HepG2 (cell line): ENCODE data around the gene ABHD15. TPM values are rescaled to one million over a fixed set of nuclear protein-coding genes. Genes with fewer than 3 reads are reported as not detected.

ENCODE experiments used
- CBFB ChIP-seq: sonication (generic); formaldehyde crosslinking; IDR thresholded peaks from 2 replicates; pipeline ENCODE4 v1.4.0; 2020; ENCODE audit warnings: missing genetic modification reagents
- DBP ChIP-seq: sonication (generic); formaldehyde crosslinking; IDR thresholded peaks from 2 replicates; pipeline ENCODE4 v1.4.0; 2020; ENCODE audit warnings: missing genetic modification reagents; ENCODE audit errors: not compliant biosample characterization
- ERF ChIP-seq: IDR thresholded peaks from 2 replicates; pipeline ENCODE4 v1.6.1; 2018; ENCODE audit warnings: missing biosample characterization, missing genetic modification reagents
- ETV5 ChIP-seq: IDR thresholded peaks from 2 replicates; pipeline ENCODE4 v1.6.1; 2018; ENCODE audit warnings: missing biosample characterization, missing genetic modification reagents, inconsistent platforms, borderline replicate concordance
- GMEB2 ChIP-seq: IDR thresholded peaks from 2 replicates; pipeline ENCODE4 v1.6.1; 2016; ENCODE audit warnings: missing biosample characterization, missing genetic modification reagents, low read depth
- GRHL1 ChIP-seq: sonication (generic); formaldehyde crosslinking; conservative IDR thresholded peaks from 2 replicates; pipeline ENCODE4 v1.8.0; 2022; ENCODE audit warnings: missing genetic modification reagents
- IRF2 ChIP-seq: IDR thresholded peaks from 2 replicates; pipeline ENCODE4 v1.6.1; 2018; ENCODE audit warnings: missing genetic modification reagents, missing compliant biosample characterization
- KAT2B ChIP-seq: fragments of 150-350 bp; IDR thresholded peaks from 2 replicates; pipeline ENCODE4 v1.6.1; 2014; ENCODE audit warnings: low read depth, low read length, borderline replicate concordance
- KLF16 ChIP-seq, 2 experiments: sonication (generic) in 1 of 2; formaldehyde crosslinking in 1 of 2; IDR thresholded peaks; 2 replicates each; pipeline versions ENCODE4 v1.6.1 to v1.8.0; 2016 to 2023; ENCODE audit warnings: missing genetic modification reagents in 2 of 2, missing compliant biosample characterization in 1 of 2
- MAZ ChIP-seq, 2 experiments: sonication (generic) in 1 of 2; formaldehyde crosslinking in 1 of 2; IDR thresholded peaks; 2 replicates each; pipeline versions ENCODE4 v1.5.0 to v1.6.1; 2012 to 2020; ENCODE audit warnings: low read depth in 2 of 2, mild to moderate bottlenecking in 2 of 2, borderline replicate concordance in 1 of 2, improper control_type of control experiment in 1 of 2, low read length in 1 of 2, missing genetic modification reagents in 1 of 2, moderate library complexity in 1 of 2
- MYNN ChIP-seq: sonication (generic); formaldehyde crosslinking; IDR thresholded peaks from 2 replicates; pipeline ENCODE4 v1.4.0; 2020; ENCODE audit warnings: mild to moderate bottlenecking, low read depth, missing genetic modification reagents
- PAF1 ChIP-seq: IDR thresholded peaks from 2 replicates; pipeline ENCODE4 v1.6.1; 2016; ENCODE audit warnings: missing genetic modification reagents, missing compliant biosample characterization
- PLRG1 ChIP-seq: fragments of 450-650 bp; conservative IDR thresholded peaks from 2 replicates; pipeline ENCODE4 v1.6.1; 2016
- RAD21 ChIP-seq: fragments of 450-650 bp; formaldehyde crosslinking; IDR thresholded peaks from 2 replicates; pipeline ENCODE4 v1.5.0; 2020; ENCODE audit warnings: mild to moderate bottlenecking
- SALL1 ChIP-seq: sonication (generic); formaldehyde crosslinking; IDR thresholded peaks from 2 replicates; pipeline ENCODE4 v1.8.0; 2022; ENCODE audit warnings: mild to moderate bottlenecking, missing genetic modification reagents
- TEAD3 ChIP-seq: optimal IDR thresholded peaks from 2 replicates; pipeline ENCODE3; 2016; ENCODE audit warnings: borderline replicate concordance
- ZNF138 ChIP-seq: sonication (generic); formaldehyde crosslinking; IDR thresholded peaks from 2 replicates; pipeline ENCODE4 v1.5.0; 2020; ENCODE audit warnings: mild to moderate bottlenecking, low read depth, missing genetic modification reagents
- ZNF225 ChIP-seq: sonication (generic); formaldehyde crosslinking; IDR thresholded peaks from 2 replicates; pipeline ENCODE4 v1.4.0; 2020; ENCODE audit warnings: mild to moderate bottlenecking, missing genetic modification reagents
- ZNF30 ChIP-seq: sonication (generic); formaldehyde crosslinking; IDR thresholded peaks from 2 replicates; pipeline ENCODE4 v1.5.0; 2020; ENCODE audit warnings: mild to moderate bottlenecking, missing genetic modification reagents
- ZNF556 ChIP-seq: sonication (generic); formaldehyde crosslinking; IDR thresholded peaks from 2 replicates; pipeline ENCODE4 v1.4.0; 2020; ENCODE audit warnings: mild to moderate bottlenecking, missing genetic modification reagents, borderline replicate concordance
- ZNF607 ChIP-seq: sonication (generic); formaldehyde crosslinking; IDR thresholded peaks from 2 replicates; pipeline ENCODE4 v1.5.1; 2020; ENCODE audit warnings: missing genetic modification reagents, mild to moderate bottlenecking, borderline replicate concordance
- ZNF615 ChIP-seq: sonication (generic); formaldehyde crosslinking; IDR thresholded peaks from 2 replicates; pipeline ENCODE4 v1.5.0; 2020; ENCODE audit warnings: mild to moderate bottlenecking, missing genetic modification reagents, borderline replicate concordance
- ZNF768 ChIP-seq: sonication (generic); formaldehyde crosslinking; IDR thresholded peaks from 2 replicates; pipeline ENCODE4 v1.4.0; 2020; ENCODE audit warnings: missing genetic modification reagents
- ZNF777 ChIP-seq: sonication (generic); formaldehyde crosslinking; IDR thresholded peaks from 2 replicates; pipeline ENCODE4 v1.4.0; 2020; ENCODE audit warnings: missing genetic modification reagents
- ZNF792 ChIP-seq: IDR thresholded peaks from 2 replicates; pipeline ENCODE4 v1.6.1; 2016
- ZSCAN31 ChIP-seq: sonication (generic); formaldehyde crosslinking; IDR thresholded peaks from 2 replicates; pipeline ENCODE4 v1.5.0; 2020; ENCODE audit warnings: low read depth, mild to moderate bottlenecking, missing genetic modification reagents
- polyA plus RNA-seq, 8 experiments: library from polyadenylated mRNA; depleted of rRNA in 3 of 8; stranded (reverse) in 7 of 8; unstranded in 1 of 8; fragments of >200 nt; fragmentation: Illumina TruSeq in 4 of 8; extraction: Trizol in 4 of 8; gene quantifications; 2 replicates each; pipeline versions ENCODE4 v1.2.1 to v1.2.3, GENCODE V29; 2011 to 2016; ENCODE audit warnings: low read depth in 4 of 8, missing spikeins in 1 of 8, mixed read lengths in 1 of 8; ENCODE audit not compliant: insufficient read depth in 1 of 8
- total RNA-seq, 5 experiments: library from RNA; depleted of rRNA; stranded (reverse); fragments of >200 nt; fragmentation: Illumina TruSeq; extraction: Trizol; gene quantifications; 2 replicates each; pipeline ENCODE4 v1.2.3, GENCODE V29; 2016; ENCODE audit warnings: low read depth in 1 of 5
- TF ChIP-seq, protein P1 (sequence below), 2 experiments: fragments of 450-650 bp in 1 of 2; sonication (generic) in 1 of 2; formaldehyde crosslinking; IDR thresholded peaks; 2 replicates each; pipeline versions ENCODE4 v1.5.0 to v1.8.0; 2020 to 2022; ENCODE audit warnings: mild to moderate bottlenecking in 1 of 2, missing genetic modification reagents in 1 of 2

ABHD15 gene
- total and polyA plus RNA-seq, 2 of the 13 experiments (the other 11 are each of a cell fraction or from before 2014, with no cell fraction given), result 2.4 to 7.7 TPM

DNA sequence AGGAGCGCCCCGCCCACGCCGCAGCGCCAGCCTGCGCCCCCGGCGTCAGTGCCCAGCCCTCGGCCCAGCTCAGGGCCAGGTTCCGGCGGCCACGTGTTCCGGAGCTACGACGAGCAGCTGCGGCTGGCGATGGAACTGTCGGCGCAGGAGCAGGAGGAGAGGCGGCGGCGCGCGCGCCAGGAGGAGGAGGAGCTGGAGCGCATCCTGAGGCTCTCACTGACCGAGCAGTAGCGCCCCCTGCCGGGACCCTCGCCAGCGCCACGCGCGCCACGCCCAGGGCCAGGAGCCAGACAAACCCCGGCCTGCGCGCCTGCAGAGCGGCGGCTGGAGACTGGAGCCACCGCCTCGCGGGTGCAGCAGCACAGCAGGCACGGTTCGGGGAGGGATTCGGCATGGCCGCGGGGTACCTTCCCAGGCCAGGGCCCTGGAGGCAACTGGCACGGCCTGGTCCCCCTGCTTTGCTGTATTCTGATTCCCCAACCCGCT lies 46.6 kb upstream of the ABHD15 start (continued):
- TF ChIP-seq ETV5 (peak; percentile 55), ZNF768 (0 out of 2 replicates have a peak, but pooled peaks have one; percentile 22), PAF1 (no peak), PLRG1 (no peak), GMEB2 (CRISPR knock-in tag) (0 out of 2 replicates have a peak, but pooled peaks have one; percentile 10), SALL1 (CRISPR knock-in tag) (peak; percentile 90), ZNF777 (peak; percentile 85), CBFB (peak; percentile 60; the same call in 1 of the 2 replicates), ZNF607 (peak; percentile 84; the same call in 1 of the 2 replicates), ZNF615 (CRISPR knock-in tag) (no peak), TEAD3 (CRISPR knock-in tag) (peak; percentile 67), KLF16 (CRISPR knock-in tag; IDR thresholded peaks at IDR 0.05) (peak; percentile 33 to 76; a peak in 2 of 4 replicates), ERF (CRISPR knock-in tag) (peak; percentile 59), IRF2 (CRISPR knock-in tag) (0 out of 2 replicates have a peak, but pooled peaks have one; percentile 16), ZNF30 (no peak), MYNN (no peak), ZNF138 (CRISPR knock-in tag) (no peak), ZNF225 (CRISPR knock-in tag) (peak; percentile 56; the same call in 1 of the 2 replicates), RAD21 (CRISPR knock-in tag) (peak; percentile 80), ZSCAN31 (CRISPR knock-in tag) (peak; percentile 23; the same call in 1 of the 2 replicates), ZNF556 (CRISPR knock-in tag) (peak; percentile 38; the same call in 1 of the 2 replicates), GRHL1 (CRISPR knock-in tag) (no peak), MAZ (IDR thresholded peaks at IDR 0.05; ENCODE audit: borderline replicate concordance, low read depth, low read length) (no peak), MAZ (CRISPR knock-in tag; IDR thresholded peaks at IDR 0.05; ENCODE audit: low read depth) (peak; percentile 84), KAT2B (no peak), DBP (CRISPR knock-in tag) (no peak), ZNF792 (peak; percentile 91)
- TF ChIP-seq, protein P1, sequence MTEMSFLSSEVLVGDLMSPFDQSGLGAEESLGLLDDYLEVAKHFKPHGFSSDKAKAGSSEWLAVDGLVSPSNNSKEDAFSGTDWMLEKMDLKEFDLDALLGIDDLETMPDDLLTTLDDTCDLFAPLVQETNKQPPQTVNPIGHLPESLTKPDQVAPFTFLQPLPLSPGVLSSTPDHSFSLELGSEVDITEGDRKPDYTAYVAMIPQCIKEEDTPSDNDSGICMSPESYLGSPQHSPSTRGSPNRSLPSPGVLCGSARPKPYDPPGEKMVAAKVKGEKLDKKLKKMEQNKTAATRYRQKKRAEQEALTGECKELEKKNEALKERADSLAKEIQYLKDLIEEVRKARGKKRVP (CRISPR knock-in tag; IDR thresholded peaks at IDR 0.05), result 0 out of 4 replicates have a peak, but pooled peaks of 1 of the 2 experiments have one; percentile 43
